ENCODE data around the gene JARID2.

- TF ChIP-seq, protein P1, sequence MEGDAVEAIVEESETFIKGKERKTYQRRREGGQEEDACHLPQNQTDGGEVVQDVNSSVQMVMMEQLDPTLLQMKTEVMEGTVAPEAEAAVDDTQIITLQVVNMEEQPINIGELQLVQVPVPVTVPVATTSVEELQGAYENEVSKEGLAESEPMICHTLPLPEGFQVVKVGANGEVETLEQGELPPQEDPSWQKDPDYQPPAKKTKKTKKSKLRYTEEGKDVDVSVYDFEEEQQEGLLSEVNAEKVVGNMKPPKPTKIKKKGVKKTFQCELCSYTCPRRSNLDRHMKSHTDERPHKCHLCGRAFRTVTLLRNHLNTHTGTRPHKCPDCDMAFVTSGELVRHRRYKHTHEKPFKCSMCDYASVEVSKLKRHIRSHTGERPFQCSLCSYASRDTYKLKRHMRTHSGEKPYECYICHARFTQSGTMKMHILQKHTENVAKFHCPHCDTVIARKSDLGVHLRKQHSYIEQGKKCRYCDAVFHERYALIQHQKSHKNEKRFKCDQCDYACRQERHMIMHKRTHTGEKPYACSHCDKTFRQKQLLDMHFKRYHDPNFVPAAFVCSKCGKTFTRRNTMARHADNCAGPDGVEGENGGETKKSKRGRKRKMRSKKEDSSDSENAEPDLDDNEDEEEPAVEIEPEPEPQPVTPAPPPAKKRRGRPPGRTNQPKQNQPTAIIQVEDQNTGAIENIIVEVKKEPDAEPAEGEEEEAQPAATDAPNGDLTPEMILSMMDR (IDR thresholded peaks at IDR 0.05 in 4 of 5, conservative IDR thresholded peaks at IDR 0.05 in 1 of 5), result no peak
- TF ChIP-seq POLR2A (IDR thresholded peaks at IDR 0.05), result no peak
Measured at GRCh38 chr6:15520626-15521203, 274.8 kb downstream of the JARID2 start.

Data from gastrocnemius medialis (tissue), 4 donors.